ENCODE results near the gene UBA1.
A peak's percentile ranks its signal among the peaks of the same experiment; 100 is the strongest.

Gene UBA1

GRCh38 chrX:47179928-47180255 lies 13.7 kb upstream of the UBA1 start:
- H3K4me3 ChIP-seq = no peak overlapping the region
- TF ChIP-seq, protein P1, sequence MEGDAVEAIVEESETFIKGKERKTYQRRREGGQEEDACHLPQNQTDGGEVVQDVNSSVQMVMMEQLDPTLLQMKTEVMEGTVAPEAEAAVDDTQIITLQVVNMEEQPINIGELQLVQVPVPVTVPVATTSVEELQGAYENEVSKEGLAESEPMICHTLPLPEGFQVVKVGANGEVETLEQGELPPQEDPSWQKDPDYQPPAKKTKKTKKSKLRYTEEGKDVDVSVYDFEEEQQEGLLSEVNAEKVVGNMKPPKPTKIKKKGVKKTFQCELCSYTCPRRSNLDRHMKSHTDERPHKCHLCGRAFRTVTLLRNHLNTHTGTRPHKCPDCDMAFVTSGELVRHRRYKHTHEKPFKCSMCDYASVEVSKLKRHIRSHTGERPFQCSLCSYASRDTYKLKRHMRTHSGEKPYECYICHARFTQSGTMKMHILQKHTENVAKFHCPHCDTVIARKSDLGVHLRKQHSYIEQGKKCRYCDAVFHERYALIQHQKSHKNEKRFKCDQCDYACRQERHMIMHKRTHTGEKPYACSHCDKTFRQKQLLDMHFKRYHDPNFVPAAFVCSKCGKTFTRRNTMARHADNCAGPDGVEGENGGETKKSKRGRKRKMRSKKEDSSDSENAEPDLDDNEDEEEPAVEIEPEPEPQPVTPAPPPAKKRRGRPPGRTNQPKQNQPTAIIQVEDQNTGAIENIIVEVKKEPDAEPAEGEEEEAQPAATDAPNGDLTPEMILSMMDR (IDR thresholded peaks at IDR 0.05) = no peak
- H3K27ac ChIP-seq = peak overlapping the region in 1 of 2 donors; percentile 67
- no peak for DNase-seq (ENCODE audit: low spot score)

DNA sequence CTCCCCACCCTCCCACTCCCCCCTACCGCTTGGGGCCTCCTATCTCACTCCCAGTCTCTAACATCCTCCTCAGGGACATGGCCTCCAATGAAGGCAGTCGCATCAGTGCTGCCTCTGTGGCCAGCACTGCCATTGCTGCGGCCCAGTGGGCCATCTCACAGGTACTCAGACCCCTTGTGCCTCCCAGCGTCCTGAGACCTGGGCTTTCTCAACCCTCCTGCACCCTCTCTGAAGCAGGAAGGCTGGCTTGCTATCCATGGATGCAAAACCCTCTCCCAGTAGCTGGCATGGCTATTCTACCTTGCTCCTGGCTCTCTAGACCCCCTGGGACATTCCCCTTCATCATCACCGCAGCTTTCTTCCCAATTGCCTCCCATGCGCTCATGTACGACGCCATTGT lies 13.3 kb upstream of the UBA1 start:
- TF ChIP-seq, protein P1 (IDR thresholded peaks at IDR 0.05) = no peak
- peak overlapping the region in 1 of 2 donors; percentile 67 for H3K27ac ChIP-seq
- no peak for DNase-seq (ENCODE audit: low spot score)
- H3K4me3 ChIP-seq = no peak overlapping the region

GRCh38 chrX:47181301-47181700 lies 12.3 kb upstream of the UBA1 start:
- TF ChIP-seq, protein P1 (IDR thresholded peaks at IDR 0.05) = no peak
- Histone ChIP-seq H3K4me3 (no peak overlapping the region), H3K27ac (no peak overlapping the region)
- DNase-seq (ENCODE audit: low spot score) = no peak

DNA sequence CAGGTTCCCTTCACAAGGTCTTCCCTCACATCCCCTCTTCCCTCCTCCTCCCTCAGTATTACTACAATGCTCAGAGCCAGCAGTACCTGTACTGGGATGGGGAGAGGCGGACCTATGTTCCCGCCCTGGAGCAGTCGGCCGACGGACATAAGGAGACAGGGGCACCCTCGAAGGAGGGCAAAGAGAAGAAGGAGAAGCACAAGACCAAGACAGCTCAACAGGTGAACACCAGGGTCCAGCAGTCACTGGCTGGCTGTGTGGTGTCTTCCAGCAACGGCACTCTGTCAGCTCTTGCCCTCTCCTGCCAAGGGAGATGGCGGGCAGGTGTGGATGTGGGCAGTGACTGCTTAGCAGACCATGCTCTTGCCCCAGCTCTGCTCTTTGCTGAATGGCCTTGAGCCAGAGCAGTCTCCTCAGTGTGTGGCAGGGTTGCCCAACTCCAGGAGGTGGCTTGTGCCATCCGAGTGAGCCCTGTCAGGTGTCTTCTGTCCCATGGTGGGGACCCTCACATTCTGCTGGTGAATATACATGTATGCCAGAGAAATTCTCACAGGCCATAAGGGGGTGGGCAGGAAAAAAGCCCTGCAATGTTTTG lies 11.4 kb upstream of the UBA1 start:
- no peak for DNase-seq (ENCODE audit: low spot score)
- Histone ChIP-seq H3K27ac (no peak overlapping the region), H3K4me3 (no peak overlapping the region)
- TF ChIP-seq, protein P1 (IDR thresholded peaks at IDR 0.05) = no peak

- DNase-seq (ENCODE audit: low spot score) = no peak
- Histone ChIP-seq H3K27ac (no peak overlapping the region), H3K4me3 (no peak overlapping the region)
- TF ChIP-seq, protein P1 (IDR thresholded peaks at IDR 0.05) = no peak
Observed at GRCh38 chrX:47184486-47184885, 9.1 kb upstream of the UBA1 start.

DNA sequence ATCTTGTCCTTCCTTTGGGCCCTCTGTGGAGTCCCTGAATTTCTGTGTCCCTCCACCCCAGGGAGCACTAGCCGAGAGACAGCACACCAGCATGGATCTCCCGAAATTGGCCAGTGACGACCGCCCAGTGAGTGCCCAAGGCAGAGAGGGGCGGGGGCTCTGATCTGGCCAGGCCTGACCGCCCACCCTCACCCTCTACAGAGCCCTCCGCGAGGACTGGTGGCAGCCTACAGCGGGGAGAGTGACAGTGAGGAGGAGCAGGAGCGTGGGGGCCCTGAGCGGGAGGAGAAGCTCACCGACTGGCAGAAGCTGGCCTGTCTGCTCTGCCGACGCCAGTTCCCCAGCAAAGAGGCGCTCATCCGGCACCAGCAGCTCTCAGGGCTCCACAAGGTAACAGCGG lies 8.4 kb upstream of the UBA1 start:
- no peak for DNase-seq (ENCODE audit: low spot score)
- H3K4me3 ChIP-seq = no peak overlapping the region
- TF ChIP-seq, protein P1 (IDR thresholded peaks at IDR 0.05) = no peak
- no peak overlapping the region for H3K27ac ChIP-seq

DNA sequence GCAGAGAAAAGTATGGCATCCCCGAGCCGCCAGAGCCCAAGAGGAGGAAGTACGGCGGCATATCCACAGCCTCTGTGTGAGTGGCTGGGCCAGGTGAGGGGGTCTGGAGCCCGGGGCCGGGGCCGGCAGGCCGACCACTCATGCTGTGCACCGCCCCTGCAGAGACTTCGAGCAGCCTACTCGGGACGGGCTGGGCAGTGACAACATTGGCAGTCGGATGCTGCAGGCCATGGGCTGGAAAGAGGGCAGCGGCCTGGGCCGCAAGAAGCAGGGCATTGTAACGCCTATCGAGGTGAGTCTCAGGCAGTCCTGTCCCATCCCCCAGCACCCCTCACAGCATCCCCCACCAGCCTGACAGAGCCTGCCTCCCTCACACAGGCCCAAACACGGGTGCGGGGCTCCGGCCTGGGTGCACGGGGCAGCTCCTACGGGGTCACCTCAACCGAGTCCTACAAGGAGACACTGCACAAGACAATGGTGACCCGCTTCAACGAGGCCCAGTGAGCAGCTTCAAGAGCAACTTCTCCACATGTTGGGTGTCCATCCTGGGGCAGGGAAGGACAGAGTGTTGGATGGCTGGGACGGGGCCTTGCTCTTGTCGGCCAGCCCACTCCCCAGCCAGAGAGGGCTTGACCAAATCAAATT lies 7.4 kb upstream of the UBA1 start:
- TF ChIP-seq, protein P1 (IDR thresholded peaks at IDR 0.05) = no peak
- no peak overlapping the region for H3K4me3 ChIP-seq
- H3K27ac ChIP-seq = no peak overlapping the region
- DNase-seq (ENCODE audit: low spot score) = no peak

Measured in coronary artery (tissue), 2 donors.